Testis (tissue), 3 donors: ENCODE measurements around the gene THBS3. TPM values are rescaled to one million over a fixed set of nuclear protein-coding genes. Genes with fewer than 3 reads are reported as not detected.
"Not testable (repeated sequence)": the region's sequence is repeated elsewhere in the genome, so short reads cannot be mapped to it uniquely, and the experiment has no call there.

ENCODE experiments used
- DNase-seq: peaks from one replicate; pipeline ENCODE4 v3.0.0-alpha.2; 2019
- H3K27ac ChIP-seq, 2 donors: fragments of 200-600 bp; sonication (generic); one replicate each; pipeline ENCODE4 v1.5.1; 2019
- H3K27me3 ChIP-seq: fragments of 200-600 bp; sonication (generic); one replicate; pipeline ENCODE4 v1.5.1; 2019
- H3K36me3 ChIP-seq: fragments of 200-600 bp; sonication (generic); one replicate; pipeline ENCODE4 v1.5.1; 2017; ENCODE audit warnings: low read depth; ENCODE audit errors: missing control alignments
- H3K4me1 ChIP-seq: fragments of 200-600 bp; sonication (generic); one replicate; pipeline ENCODE4 v1.5.1; 2019
- H3K4me3 ChIP-seq, 2 donors: fragments of 200-600 bp; sonication (generic); one replicate each; pipeline ENCODE4 v1.5.1; 2017 to 2019
- H3K9me3 ChIP-seq: fragments of 200-600 bp; sonication (generic); one replicate; pipeline ENCODE4 v1.5.1; 2017
- POLR2A ChIP-seq: fragments of 450-650 bp; IDR thresholded peaks from one replicate; pipeline ENCODE4 v1.6.1; 2017; ENCODE audit warnings: antibody characterized with exemption, mild to moderate bottlenecking, moderate library complexity
- WGBS, 2 donors: methylation state at CpG; one replicate each; pipeline ENCODE4 v1.1.5; 2018; 5-methylcytosine and 5-hydroxymethylcytosine counted together
- intact Hi-C: fragments of 100-400 bp; cut with DNase I; formaldehyde crosslinking; loops from one replicate; pipeline ENCODE4 v1.15.1; 2023; ENCODE audit warnings: low total_unique reads
- polyA plus RNA-seq: library from polyadenylated mRNA; stranded (reverse); fragments of 350-450 nt; fragmentation: Illumina TruSeq; extraction: RNeasy Lipid Tissue Mini Kit (QIAGEN cat#74804); gene quantifications from one replicate; pipeline ENCODE4 v1.2.3, GENCODE V29; 2014; ENCODE audit warnings: low read depth, low replicate concordance; ENCODE audit not compliant: insufficient read depth
- total RNA-seq, 2 donors: library from RNA; depleted of rRNA; stranded (reverse); fragments of >200 nt; gene quantifications; one replicate each; pipeline ENCODE4 v1.2.3, GENCODE V29; 2016
- TF ChIP-seq, protein P1 (sequence below), 3 experiments: fragments of 450-650 bp in 2 of 3; fragments of 200-600 bp in 1 of 3; sonication (generic) in 1 of 3; IDR thresholded peaks; one replicate each; pipeline ENCODE4 v1.5.1; 2016 to 2019; ENCODE audit warnings: antibody characterized with exemption in 3 of 3, mild to moderate bottlenecking in 2 of 3, moderate library complexity in 1 of 3

The THBS3 gene
- total and polyA plus RNA-seq, 3 donors from 2014 or later, result 37.1 to 82.9 (median 68.1) TPM

DNA sequence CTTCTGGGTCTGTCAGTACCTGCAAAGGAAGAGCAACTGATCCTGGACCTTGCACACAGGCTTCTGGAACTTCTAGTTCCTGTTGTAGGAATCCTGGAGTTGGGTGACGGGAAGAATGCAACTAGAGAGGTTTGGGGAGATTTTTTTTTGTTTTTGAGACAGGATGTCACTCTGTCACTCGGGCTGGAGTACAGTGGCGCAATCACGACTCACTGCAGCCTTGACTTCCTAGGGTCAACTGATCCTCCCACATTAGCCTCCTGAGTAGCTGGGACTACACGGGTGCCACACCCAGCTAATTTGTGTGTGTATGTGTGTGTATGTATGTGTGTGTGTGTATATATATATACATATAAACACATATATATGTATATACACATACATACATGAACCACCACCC, 28.8 kb upstream of the THBS3 start:
- H3K9me3 ChIP-seq, result no peaks in the 10 kb centered on the region
- H3K4me3 ChIP-seq, result no peak overlapping the region
- no peaks in the 10 kb centered on the region for H3K27me3 ChIP-seq
- intact Hi-C loops, result no loop called here
- no peak for DNase-seq
- no peaks in the 10 kb centered on the region for H3K36me3 ChIP-seq
- H3K27ac ChIP-seq, result no peak overlapping the region
- WGBS, 2 donors, result 87 to 89% methylated on average over 5 of the region's 5 CpGs
- no peak for TF ChIP-seq POLR2A
- TF ChIP-seq, protein P1, sequence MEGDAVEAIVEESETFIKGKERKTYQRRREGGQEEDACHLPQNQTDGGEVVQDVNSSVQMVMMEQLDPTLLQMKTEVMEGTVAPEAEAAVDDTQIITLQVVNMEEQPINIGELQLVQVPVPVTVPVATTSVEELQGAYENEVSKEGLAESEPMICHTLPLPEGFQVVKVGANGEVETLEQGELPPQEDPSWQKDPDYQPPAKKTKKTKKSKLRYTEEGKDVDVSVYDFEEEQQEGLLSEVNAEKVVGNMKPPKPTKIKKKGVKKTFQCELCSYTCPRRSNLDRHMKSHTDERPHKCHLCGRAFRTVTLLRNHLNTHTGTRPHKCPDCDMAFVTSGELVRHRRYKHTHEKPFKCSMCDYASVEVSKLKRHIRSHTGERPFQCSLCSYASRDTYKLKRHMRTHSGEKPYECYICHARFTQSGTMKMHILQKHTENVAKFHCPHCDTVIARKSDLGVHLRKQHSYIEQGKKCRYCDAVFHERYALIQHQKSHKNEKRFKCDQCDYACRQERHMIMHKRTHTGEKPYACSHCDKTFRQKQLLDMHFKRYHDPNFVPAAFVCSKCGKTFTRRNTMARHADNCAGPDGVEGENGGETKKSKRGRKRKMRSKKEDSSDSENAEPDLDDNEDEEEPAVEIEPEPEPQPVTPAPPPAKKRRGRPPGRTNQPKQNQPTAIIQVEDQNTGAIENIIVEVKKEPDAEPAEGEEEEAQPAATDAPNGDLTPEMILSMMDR (IDR thresholded peaks at IDR 0.05), result no peak
- peaks cover 4% of the 10 kb centered on the region for H3K4me1 ChIP-seq

DNA sequence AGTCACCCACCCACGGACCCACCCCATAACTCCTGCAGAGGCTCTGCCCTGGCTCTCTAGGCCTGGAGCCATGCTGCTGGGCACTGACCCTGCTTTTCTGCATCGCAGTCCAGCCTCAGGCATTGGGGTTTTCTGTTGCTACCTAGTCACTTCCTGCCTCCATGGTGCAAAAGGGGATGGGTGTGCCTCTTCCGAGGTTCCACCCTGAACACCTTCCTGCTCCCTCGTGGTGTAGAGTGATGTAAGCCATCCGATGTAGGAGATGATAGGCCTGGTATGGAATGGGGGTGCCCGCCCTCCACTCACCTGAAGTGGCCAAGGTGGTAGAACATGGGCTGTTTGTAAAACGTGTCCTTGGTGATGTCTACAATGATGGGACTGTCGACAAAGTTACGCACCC, 27.7 kb upstream of the THBS3 start:
- H3K27me3 ChIP-seq, H3K4me3 ChIP-seq, H3K36me3 ChIP-seq, H3K4me1 ChIP-seq, DNase-seq, intact Hi-C loops, H3K9me3 ChIP-seq, H3K27ac ChIP-seq: not testable (repeated sequence)
- 85 to 92% methylated on average over 6 to 7 of the region's 9 CpGs for WGBS, 2 donors

DNA sequence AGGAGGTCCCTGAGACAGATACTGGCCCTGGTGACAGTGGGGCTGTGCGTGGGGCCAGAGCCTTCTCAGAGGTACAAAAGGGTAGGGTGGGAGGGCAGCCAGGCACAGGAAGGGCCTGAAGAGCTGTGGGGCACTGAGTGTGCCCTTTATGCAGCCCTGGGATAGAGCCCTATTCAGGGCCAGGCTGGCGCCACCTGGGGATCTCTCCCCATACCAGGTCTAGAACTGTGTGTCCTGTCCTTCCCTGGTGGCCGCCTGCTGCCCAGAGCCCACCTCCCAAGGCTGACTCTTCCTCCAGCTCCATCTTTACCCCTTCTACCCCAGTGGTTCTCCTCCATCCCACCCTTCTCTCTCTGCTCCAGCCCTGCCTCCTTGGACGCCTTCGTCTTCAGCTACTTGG, 25.8 kb upstream of the THBS3 start:
- H3K36me3 ChIP-seq, H3K27ac ChIP-seq, H3K4me3 ChIP-seq, DNase-seq, intact Hi-C loops, H3K27me3 ChIP-seq, H3K4me1 ChIP-seq, H3K9me3 ChIP-seq: not testable (repeated sequence)
- WGBS, 2 donors, result 90% methylated on average over 2 of the region's 5 CpGs; no CpG with 5 or more reads in 1 of the 2 donors

DNA sequence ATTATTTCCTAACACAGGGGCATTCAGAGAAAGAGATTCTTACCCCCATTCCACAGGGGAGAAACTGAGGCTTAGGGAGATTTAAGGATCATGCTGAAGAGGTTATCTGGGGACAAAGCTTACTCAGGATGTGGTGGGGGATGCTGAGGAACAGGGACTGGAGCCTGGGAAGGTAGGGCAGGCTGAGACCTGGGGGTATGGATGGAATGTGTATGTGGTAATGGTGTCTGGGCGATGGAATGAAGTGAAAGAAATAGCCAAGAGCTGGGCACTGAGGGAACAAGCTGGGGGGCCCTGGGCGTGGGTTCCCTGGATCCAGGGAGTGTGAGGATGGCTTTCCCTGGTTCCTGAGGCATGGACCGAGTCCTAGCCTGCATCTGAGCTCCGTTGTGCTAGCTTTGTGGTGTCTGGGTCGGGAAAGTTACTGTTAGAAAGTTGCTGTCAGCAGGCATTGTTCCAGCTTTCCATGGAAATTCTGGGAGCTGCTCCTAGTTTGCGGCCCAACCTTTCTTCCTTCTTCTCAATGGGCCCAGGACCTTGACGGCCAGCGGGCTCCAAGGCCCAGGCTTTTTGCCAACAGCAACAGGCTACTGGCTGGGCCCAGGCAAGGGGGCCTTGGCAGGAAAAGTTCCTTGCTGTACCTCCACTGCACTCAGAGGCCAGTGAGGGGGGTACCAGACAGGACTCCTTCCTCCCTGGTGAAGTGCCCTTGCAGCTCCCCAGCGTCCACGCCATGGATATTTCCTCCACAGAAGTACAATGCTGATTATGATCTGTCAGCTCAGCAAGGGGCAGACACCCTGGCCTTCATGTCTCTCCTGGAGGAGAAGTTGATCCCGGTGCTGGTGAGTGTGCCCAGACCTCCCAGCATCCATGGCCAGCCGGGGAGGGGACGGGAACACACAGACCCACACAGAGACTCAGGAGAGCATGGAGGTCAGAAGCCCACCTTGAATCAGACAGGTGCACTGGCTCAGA, 24.6 kb upstream of the THBS3 start:
- H3K4me3 ChIP-seq, H3K4me1 ChIP-seq, intact Hi-C loops, H3K36me3 ChIP-seq, H3K27me3 ChIP-seq, H3K9me3 ChIP-seq: not testable (repeated sequence)
- H3K27ac ChIP-seq, result peak overlapping the region in 1 of 2 donors; percentile 45
- peak; percentile 69 for DNase-seq
- WGBS, 2 donors, result 45 to 52% methylated on average over 3 to 13 of the region's 13 CpGs

DNA sequence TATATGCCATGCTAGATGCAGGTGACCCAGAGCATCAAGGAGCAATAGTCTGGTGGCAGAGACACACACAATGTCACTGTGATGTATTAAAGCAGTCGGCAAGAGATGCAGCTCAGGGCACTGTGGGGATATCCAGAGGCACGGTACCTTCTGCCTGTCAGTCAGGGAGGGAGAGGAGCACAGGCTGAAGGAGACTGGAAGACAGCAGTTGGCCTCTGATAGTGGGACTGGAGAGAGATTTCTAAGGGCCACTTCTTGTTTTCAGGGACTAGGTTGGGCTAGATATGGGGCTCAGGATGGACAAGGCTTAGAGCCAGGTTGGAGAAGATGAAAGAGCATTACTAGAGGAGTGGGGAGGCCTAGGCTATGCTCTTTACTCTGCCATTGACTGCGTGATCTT, 23.6 kb upstream of the THBS3 start:
- DNase-seq, H3K9me3 ChIP-seq, H3K36me3 ChIP-seq, H3K27me3 ChIP-seq, H3K27ac ChIP-seq, H3K4me3 ChIP-seq, intact Hi-C loops: not testable (repeated sequence)
- WGBS, 2 donors, result 55 to 87% methylated on average over 3 of the region's 3 CpGs
- H3K4me1 ChIP-seq, result peaks cover 12% of the 10 kb centered on the region

DNA sequence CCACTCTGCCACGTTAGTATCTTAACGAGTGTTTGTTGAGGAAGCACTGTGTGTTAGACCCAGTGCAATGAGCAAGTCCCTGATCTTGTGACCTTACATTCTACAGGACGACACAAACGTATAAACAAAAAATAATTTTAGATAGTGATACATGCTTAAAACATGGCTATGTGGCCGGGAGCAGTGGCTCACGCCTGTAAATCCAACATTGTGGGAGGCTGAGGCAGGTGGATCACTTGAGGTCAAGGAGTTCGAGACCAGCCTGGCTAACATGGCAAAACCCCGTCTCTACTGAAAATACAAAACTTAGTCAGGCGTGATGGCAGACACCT, 20.4 kb upstream of the THBS3 start:
- TF ChIP-seq, protein P1 (IDR thresholded peaks at IDR 0.05), result no peak
- TF ChIP-seq POLR2A, result no peak
- intact Hi-C loops, result no loop called here
- 44 to 46% methylated on average over 9 of the region's 9 CpGs for WGBS, 2 donors
- Histone ChIP-seq H3K27me3 (no peaks in the 10 kb centered on the region), H3K4me3 (peak overlapping the region; percentile 38 to 88), H3K36me3 (no peaks in the 10 kb centered on the region), H3K27ac (peak overlapping the region; percentile 52 to 81), H3K4me1 (peaks cover 13% of the 10 kb centered on the region), H3K9me3 (no peaks in the 10 kb centered on the region)
- DNase-seq, result no peak
